ENCODE data around the gene MEIS3.

Gene MEIS3

DNA sequence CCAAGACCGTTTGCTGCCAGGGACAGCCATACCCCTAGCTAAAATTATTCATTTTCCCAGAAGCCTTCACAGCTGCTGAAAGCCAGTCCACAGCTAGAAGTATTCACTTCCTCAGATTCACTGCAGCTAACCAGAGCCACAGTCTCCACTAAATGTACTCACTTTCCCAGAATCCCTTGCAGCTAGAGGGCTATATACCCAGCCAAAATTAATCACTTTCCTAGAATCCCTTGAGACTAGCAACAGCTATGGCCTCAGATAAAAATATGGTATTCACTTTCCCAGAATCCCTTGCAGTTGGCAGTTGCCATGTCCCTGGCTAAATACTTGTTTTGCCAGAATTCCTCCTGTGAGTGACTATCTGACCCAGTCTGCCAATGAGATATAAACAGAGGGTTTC, 13.8 kb upstream of the MEIS3 start:
- no peaks in the 10 kb centered on the region for H4K20me1 ChIP-seq (ENCODE audit: insufficient read depth, low read length)
- peaks cover 59% of the 10 kb centered on the region for H3K27me3 ChIP-seq (replicated peaks; ENCODE audit: insufficient read depth, low read length)
- H3K9me3 ChIP-seq (replicated peaks; ENCODE audit: insufficient read depth, low read length), result no peaks in the 10 kb centered on the region
- H3K9ac ChIP-seq (ENCODE audit: low read length), result no peak overlapping the region
- H3K79me2 ChIP-seq (ENCODE audit: low read length), result no peaks in the 10 kb centered on the region
- DNase-seq, result no peak
- TF ChIP-seq EZH2 (optimal IDR thresholded peaks at IDR 0.05; ENCODE audit: low read depth, low read length), result no peak
- TF ChIP-seq, protein P1, sequence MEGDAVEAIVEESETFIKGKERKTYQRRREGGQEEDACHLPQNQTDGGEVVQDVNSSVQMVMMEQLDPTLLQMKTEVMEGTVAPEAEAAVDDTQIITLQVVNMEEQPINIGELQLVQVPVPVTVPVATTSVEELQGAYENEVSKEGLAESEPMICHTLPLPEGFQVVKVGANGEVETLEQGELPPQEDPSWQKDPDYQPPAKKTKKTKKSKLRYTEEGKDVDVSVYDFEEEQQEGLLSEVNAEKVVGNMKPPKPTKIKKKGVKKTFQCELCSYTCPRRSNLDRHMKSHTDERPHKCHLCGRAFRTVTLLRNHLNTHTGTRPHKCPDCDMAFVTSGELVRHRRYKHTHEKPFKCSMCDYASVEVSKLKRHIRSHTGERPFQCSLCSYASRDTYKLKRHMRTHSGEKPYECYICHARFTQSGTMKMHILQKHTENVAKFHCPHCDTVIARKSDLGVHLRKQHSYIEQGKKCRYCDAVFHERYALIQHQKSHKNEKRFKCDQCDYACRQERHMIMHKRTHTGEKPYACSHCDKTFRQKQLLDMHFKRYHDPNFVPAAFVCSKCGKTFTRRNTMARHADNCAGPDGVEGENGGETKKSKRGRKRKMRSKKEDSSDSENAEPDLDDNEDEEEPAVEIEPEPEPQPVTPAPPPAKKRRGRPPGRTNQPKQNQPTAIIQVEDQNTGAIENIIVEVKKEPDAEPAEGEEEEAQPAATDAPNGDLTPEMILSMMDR (IDR thresholded peaks at IDR 0.05; ENCODE audit: low read length), result no peak
- TF ChIP-seq EZH2phosphoT487 (IDR thresholded peaks at IDR 0.05; ENCODE audit: low read length), result no peak
- H3F3A ChIP-seq (ENCODE audit: insufficient read depth, low read length), result peaks cover 15% of the 10 kb centered on the region
- H3K27ac ChIP-seq (ENCODE audit: low read length), result no peak overlapping the region
- H2AFZ ChIP-seq (ENCODE audit: low read length), result no peak overlapping the region
- H3K4me2 ChIP-seq (ENCODE audit: low read depth, low read length), result no peak overlapping the region
- H3K4me1 ChIP-seq (ENCODE audit: low read length), result peaks cover 19% of the 10 kb centered on the region
- no peaks in the 10 kb centered on the region for H3K36me3 ChIP-seq (replicated peaks; ENCODE audit: insufficient read depth, low read length)
- no peaks in the 10 kb centered on the region for H3K9me2 ChIP-seq (replicated peaks; ENCODE audit: insufficient read depth, low read length)
- no peak overlapping the region for H3K4me3 ChIP-seq (ENCODE audit: low read length)

DNA sequence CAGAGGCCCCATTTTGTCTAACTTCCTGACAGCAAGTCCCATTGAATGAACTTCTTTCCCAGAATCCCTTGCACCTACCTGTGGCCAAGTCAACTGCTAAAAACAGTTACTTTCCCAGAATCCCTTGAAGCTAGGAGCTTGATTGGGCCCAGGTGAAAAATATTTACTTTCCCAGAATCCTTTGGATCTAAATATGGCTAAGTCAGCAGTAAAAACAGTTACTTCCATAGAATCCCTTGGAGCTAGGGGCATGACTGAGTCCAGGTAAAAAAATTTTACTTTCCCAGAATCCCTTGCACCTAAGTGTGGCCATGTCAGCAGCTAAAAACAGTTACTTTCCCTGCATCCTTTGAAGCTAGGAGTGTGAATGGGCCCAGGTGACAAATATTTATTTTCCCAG, 13.2 kb upstream of the MEIS3 start:
- no peak overlapping the region for H3K27ac ChIP-seq (ENCODE audit: low read length)
- no peaks in the 10 kb centered on the region for H3K79me2 ChIP-seq (ENCODE audit: low read length)
- no peak overlapping the region for H3K9ac ChIP-seq (ENCODE audit: low read length)
- H3K36me3 ChIP-seq (replicated peaks; ENCODE audit: insufficient read depth, low read length), result no peaks in the 10 kb centered on the region
- no peaks in the 10 kb centered on the region for H3K9me3 ChIP-seq (replicated peaks; ENCODE audit: insufficient read depth, low read length)
- H3K9me2 ChIP-seq (replicated peaks; ENCODE audit: insufficient read depth, low read length), result no peaks in the 10 kb centered on the region
- no peaks in the 10 kb centered on the region for H4K20me1 ChIP-seq (ENCODE audit: insufficient read depth, low read length)
- peaks cover 20% of the 10 kb centered on the region for H3F3A ChIP-seq (ENCODE audit: insufficient read depth, low read length)
- TF ChIP-seq, protein P1 (IDR thresholded peaks at IDR 0.05; ENCODE audit: low read length), result no peak
- TF ChIP-seq EZH2phosphoT487 (IDR thresholded peaks at IDR 0.05; ENCODE audit: low read length) (no peak), EZH2 (optimal IDR thresholded peaks at IDR 0.05; ENCODE audit: low read depth, low read length) (no peak)
- DNase-seq, result no peak
- no peak overlapping the region for H3K4me3 ChIP-seq (ENCODE audit: low read length)
- H3K27me3 ChIP-seq (replicated peaks; ENCODE audit: insufficient read depth, low read length), result peaks cover 53% of the 10 kb centered on the region
- no peak overlapping the region for H2AFZ ChIP-seq (ENCODE audit: low read length)
- no peak overlapping the region for H3K4me2 ChIP-seq (ENCODE audit: low read depth, low read length)
- peaks cover 19% of the 10 kb centered on the region for H3K4me1 ChIP-seq (ENCODE audit: low read length)

DNA sequence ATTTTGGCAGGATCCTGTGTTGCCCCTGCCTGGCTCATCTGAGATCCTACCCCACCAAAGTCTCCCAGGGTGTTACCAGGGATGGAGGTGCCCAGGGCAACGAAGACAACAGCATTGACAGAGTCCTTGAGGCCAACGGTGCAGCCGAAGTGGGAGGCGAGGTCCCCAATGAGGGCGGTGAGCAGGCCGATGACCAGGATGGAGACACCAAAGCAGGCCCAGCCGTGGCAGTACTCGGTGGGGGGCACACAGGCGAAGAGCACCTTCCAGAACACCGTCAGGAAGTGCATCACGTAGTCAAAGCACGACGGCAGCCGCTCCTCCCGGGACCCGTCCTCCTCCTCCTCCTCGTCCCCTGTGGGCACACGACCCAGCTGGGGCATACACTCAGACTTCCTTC, 12.8 kb upstream of the MEIS3 start:
- Histone ChIP-seq H3K4me2 (ENCODE audit: low read depth, low read length) (no peak overlapping the region), H3K4me3 (ENCODE audit: low read length) (no peak overlapping the region), H3K27ac (ENCODE audit: low read length) (no peak overlapping the region), H3K9ac (ENCODE audit: low read length) (no peak overlapping the region), H3K4me1 (ENCODE audit: low read length) (peaks cover 19% of the 10 kb centered on the region), H3K36me3 (replicated peaks; ENCODE audit: insufficient read depth, low read length) (no peaks in the 10 kb centered on the region), H2AFZ (ENCODE audit: low read length) (no peak overlapping the region), H3K9me3 (replicated peaks; ENCODE audit: insufficient read depth, low read length) (no peaks in the 10 kb centered on the region), H3F3A (ENCODE audit: insufficient read depth, low read length) (peaks cover 20% of the 10 kb centered on the region), H3K27me3 (replicated peaks; ENCODE audit: insufficient read depth, low read length) (peaks cover 49% of the 10 kb centered on the region), H3K79me2 (ENCODE audit: low read length) (no peaks in the 10 kb centered on the region), H3K9me2 (replicated peaks; ENCODE audit: insufficient read depth, low read length) (no peaks in the 10 kb centered on the region), H4K20me1 (ENCODE audit: insufficient read depth, low read length) (no peaks in the 10 kb centered on the region)
- TF ChIP-seq, protein P1 (IDR thresholded peaks at IDR 0.05; ENCODE audit: low read length), result no peak
- TF ChIP-seq EZH2 (optimal IDR thresholded peaks at IDR 0.05; ENCODE audit: low read depth, low read length), result no peak
- no peak for TF ChIP-seq EZH2phosphoT487 (IDR thresholded peaks at IDR 0.05; ENCODE audit: low read length)
- no peak for DNase-seq
